GM18861 (cell line): Measurements from ENCODE around the gene OGFR.

Source experiments
- ATAC-seq: cut with Tn5 transposase; IDR thresholded peaks from one replicate; pipeline ENCODE4 v1.9.1; 2021; ENCODE audit not compliant: unreplicated experiment

Gene OGFR

GRCh38 chr20:62799459-62799858, 5.2 kb upstream of the OGFR start:
- no peak for ATAC-seq

DNA sequence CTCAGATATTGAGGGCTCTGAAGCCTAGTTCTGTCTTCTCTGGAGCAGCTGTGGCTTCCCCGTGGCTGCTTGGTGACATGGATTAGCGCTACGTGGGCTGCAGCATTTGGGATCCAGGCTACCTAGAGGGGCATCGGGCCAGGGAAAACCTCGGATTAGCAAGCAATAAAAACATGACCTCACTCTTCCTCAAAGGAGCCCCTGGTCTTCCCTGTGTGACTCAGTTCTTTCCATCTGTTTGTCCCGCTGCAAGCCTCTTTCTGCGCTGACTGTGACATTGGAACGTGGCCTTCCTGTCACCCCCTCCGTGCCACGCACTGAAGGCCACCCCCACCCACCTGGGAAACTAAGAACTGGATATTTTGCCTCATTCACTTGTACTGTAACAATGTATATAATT, 4.8 kb upstream of the OGFR start:
- ATAC-seq = no peak

- ATAC-seq = no peak
Measured at GRCh38 chr20:62800314-62801259, 4.0 kb upstream of the OGFR start.

DNA sequence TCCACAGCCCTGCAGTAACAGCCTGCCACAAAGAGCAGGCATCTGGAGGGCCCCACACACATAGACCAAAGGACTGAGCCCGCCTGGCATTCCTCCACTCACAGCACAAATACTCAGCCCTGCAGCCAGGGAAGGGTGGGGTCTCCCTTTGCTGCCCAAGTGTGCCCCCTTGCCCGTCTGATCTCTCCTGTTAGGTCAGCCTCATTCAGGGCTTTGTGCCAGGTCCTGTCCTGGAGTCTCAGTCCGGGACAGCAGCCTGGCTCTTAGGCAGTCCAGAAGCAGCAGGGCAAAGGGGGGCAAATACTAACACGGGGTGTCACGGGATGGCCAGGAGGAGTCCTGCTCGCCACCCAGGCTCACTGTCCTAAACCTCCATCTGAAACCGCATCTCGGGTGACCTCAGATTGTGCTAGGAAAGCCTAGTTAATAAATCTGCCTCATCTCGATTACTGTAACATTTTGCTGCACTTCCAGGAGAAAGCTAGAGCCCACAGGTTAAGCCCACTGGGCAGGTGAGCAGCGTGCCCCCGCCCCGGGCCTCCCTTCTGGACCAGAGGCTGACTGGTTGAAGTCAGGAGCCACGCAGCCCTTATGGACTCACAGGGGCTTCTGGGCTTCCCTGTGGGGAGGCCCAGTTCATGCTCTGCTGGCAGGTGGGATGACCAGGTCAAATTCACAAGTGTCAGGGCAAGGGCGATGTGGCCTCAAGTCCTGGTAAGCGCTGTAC, 3.2 kb upstream of the OGFR start:
- no peak for ATAC-seq

DNA sequence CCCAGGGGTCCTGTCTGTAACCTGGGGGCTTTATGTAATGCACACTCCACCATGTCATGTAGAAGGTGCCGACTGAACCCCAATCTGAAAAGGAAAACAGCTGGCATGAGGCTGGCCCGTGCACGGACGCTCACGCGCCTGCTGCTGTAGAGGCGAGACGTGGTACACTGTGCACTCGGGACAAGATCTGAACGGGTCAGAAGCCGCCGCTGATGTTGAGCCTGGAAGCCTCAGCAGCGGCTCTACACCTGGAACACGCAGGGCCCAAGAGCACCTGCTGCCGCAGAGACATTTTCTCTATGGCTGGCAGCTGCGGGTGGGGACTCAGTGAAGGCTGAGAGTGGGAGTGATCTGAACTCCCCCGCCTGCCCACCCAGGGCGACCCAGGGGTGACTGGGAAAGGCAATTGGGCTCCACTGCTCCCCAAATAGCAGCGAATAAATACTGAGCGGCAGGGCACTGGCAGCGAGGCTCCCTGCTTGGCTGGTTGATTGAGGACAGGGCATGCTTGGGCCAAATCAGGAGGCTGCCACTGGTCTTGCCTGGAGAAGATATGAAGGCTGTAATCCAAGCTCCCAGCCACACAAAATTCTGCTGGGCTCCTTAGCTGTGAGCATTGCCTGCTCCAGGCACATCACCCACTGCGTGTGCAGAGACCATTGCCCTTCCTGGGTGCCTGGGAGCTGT, 2.5 kb upstream of the OGFR start:
- ATAC-seq = no peak

DNA sequence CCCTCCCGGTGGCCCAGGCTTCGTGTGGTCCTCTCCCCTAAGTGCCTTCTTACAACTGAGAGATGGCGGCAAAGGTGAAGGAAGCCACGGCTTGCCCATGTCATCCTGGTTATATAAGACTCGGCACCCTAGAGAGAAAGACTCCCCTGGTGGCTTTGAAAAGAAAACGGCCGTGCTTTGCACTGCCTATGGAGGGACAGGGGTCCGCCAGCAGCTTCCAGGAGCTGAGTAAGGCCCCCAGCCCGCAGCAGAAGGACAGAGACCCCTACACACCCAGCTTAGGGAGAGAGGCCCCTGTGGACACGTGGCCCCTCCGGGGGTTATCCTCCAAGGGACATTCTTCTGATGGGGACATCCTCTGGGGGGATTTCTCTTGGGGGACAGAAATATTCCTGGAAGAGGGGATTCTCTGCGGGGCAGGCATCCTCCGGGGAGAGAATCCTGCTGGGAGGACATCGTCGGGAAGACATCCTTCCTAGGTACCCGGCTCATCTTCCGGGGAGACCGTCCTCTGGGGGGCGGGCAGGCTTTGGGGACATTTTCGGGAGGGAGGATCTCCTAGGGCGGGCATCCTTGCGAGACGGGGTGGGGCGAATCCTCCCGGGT, 511 bp upstream of the OGFR start:
- ATAC-seq = no peak

DNA sequence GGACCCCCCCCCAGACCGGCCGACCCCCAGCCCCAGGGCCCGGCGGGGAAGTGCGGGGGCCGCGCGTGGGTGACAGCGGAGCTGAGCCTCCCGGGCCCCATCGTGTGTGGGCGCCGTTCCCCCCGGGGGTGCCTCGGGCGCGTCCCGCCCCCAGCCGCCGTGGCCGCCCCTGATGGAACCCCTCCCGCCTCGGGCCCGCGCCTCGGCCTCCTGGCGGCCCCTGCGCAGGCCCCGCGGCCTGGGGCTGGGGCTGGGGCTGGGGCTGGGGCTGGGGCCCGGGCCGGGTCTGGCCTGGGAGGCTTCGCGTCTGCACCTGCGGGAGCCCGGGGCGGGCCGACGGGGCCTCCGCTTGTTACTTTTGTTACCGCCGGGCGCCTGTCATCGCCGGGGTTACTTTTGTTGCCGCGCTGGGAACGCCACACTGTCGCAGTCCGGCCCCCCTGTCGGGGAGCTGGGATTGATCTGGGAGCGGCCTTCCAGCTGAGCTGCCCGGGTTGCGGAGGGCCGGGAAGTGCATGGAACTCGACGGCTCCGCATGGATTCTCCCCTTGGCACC, 598 bp downstream of the OGFR start:
- ATAC-seq = no peak

GRCh38 chr20:62805711-62806382, 1.2 kb downstream of the OGFR start:
- ATAC-seq = no peak

- ATAC-seq = no peak
Measured at GRCh38 chr20:62806383-62807050, 1.9 kb downstream of the OGFR start.

DNA sequence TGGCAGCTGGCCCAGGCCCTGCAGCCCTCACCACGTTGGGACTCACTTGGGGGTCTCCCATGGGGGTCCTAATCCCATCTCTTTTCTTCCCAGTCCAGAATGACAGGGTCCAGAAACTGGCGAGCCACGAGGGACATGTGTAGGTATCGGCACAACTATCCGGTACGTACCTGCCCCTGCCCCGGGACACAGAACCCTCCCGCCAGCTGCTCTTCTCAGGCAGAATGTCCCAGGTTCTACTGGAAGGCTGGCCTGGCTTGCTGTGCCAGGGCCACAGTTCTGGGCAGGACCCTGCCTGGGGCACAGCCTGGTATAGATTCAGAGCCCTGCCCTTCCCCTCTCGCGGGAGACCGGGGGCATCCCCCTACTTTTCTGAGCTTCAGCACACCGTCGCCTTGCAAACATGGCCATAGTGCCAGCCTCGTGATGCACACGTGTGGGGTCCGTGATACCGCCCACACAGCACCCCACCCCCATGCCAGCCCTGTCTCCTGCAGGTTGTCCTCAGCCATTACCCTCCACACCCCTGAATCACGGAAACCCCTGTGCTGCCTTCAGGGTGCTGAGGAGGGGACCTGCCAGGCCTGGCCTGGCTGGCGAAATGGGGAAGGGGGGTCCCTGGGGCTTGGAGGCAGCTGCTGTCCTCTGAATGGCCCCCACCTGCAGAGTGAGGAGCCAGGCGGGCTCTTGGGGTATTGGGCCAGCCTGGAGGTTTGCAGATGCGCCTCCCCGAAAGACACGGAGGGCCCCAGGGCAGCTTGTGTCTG, 3.0 kb downstream of the OGFR start:
- ATAC-seq = no peak

DNA sequence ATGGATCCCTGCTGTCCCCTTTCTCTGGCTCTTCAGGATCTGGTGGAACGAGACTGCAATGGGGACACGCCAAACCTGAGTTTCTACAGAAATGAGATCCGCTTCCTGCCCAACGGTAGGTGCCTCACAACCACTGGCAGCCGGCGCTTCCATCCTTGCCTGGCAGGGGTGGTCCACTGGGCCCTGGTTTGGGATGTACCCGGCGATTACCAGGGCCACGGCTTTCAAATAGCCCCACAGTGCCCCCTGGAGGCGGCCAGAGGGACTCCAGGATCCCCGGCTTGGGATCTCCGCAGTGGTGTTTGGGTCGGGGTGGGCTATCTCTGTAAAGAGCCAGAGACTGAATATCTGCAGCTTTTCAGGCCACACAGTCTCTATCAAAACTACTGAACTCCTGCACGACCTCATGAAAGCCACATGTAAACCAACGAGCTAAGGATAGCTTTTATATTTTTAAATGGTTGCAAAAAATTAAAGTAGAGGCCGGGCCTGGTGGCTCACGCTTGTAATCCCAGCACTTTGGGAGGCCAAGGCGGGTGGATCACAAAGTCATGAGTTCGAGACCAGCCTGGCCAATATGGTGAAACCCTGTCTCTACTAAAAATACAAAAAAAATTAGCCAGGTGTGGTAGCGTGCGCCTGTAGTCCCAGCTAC, 3.7 kb downstream of the OGFR start:
- ATAC-seq = no peak

DNA sequence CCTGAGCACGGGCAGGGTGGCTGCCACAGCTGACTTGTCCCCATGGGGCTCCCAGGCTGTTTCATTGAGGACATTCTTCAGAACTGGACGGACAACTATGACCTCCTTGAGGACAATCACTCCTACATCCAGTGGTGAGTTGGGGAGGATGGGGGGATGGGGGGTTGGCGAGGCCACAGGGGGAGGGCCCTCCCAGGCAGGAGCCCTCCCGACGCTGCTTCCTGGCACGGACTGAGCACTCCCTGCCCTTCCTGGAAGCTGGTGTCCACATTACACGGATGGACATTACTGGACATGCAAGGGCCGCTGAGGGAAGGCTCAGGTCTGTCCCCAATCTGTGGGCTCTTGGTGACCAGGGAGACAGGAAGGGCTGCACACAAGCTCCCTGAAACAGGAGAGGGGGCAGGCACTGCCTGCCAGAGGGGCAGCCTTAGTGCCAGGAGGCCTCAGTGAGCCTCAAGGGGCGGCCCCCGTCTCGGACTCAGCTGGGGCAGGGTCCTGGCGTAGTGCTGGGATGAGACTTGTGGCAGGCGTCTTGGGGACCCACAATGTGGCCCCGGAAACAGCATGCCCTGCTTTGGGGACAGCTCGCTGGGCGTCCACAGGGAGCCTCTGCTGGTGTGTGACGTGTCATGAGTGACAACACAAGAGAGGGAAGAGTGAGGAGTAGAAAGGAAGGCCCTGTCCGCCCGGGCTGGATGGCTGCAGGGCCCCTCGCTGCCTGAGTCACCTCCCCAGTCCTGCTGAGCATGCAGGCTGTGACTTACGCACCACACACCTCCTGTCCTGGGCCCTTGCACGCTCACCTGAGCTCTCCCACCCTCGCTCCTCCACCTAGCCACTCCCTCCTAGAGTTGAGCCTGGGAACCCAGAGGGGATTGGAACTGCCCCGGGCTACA, 5.1 kb downstream of the OGFR start:
- no peak for ATAC-seq

GRCh38 chr20:62811320-62811719, 6.7 kb downstream of the OGFR start:
- no peak for ATAC-seq

- ATAC-seq = no peak
Measured at GRCh38 chr20:62811720-62812119, 7.1 kb downstream of the OGFR start.

- no peak for ATAC-seq
Measured at GRCh38 chr20:62812181-62812906, 7.7 kb downstream of the OGFR start.

- ATAC-seq = no peak
Measured at GRCh38 chr20:62812907-62813200, 8.2 kb downstream of the OGFR start.

DNA sequence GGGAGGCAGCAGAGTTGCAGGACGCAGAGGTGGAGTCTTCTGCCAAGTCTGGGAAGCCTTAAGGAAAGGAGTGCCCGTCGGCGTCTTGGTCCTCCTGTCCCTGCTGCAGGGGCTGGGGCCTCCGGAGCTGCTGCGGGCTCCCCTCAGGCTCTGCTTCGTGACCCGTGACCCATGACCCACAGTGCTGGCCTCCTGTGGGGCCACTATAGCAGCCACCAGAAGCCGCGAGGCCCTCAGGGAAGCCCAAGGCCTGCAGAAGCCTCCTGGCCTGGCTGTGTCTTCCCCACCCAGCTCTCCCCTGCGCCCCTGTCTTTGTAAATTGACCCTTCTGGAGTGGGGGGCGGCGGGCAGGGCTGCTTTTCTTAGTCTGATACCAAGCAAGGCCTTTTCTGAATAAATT, 9.0 kb downstream of the OGFR start:
- ATAC-seq = no peak
